HEK293 (cell line): ENCODE data around the gene ARPC2.
A peak's percentile ranks its signal among the peaks of the same experiment; 100 is the strongest.

Experiments
- BCL11B ChIP-seq: fragments of 450-650 bp; formaldehyde crosslinking; IDR thresholded peaks from 2 replicates; pipeline ENCODE4 v1.5.1; 2016; ENCODE audit warnings: low read depth, missing biosample characterization, missing genetic modification characterization
- GLIS1 ChIP-seq: fragments of 450-650 bp; formaldehyde crosslinking; IDR thresholded peaks from 2 replicates; pipeline ENCODE4 v1.5.1; 2016; ENCODE audit warnings: missing biosample characterization, missing genetic modification characterization
- KLF10 ChIP-seq: fragments of 450-650 bp; IDR thresholded peaks from 2 replicates; pipeline ENCODE4 v1.5.1; 2018; ENCODE audit warnings: missing biosample characterization, mild to moderate bottlenecking, missing genetic modification characterization
- MEIS1 ChIP-seq: sonication (generic); formaldehyde crosslinking; IDR thresholded peaks from 2 replicates; pipeline ENCODE4 v1.8.1; 2022; ENCODE audit warnings: missing genetic modification reagents, mild to moderate bottlenecking, borderline replicate concordance
- PRDM1 ChIP-seq: fragments of 450-650 bp; formaldehyde crosslinking; IDR thresholded peaks from 2 replicates; pipeline ENCODE4; 2016; ENCODE audit warnings: missing biosample characterization, missing genetic modification characterization
- SP7 ChIP-seq: fragments of 450-650 bp; formaldehyde crosslinking; IDR thresholded peaks from 2 replicates; pipeline ENCODE4 v1.5.1; 2016; ENCODE audit warnings: missing biosample characterization, missing genetic modification characterization
- TRIM28 ChIP-seq: IDR thresholded peaks from 2 replicates; pipeline ENCODE4 v1.6.1; 2011; ENCODE audit warnings: low read length, control low read depth, borderline replicate concordance
- ZFP41 ChIP-seq: fragments of 450-650 bp; formaldehyde crosslinking; IDR thresholded peaks from 2 replicates; pipeline ENCODE4 v1.5.1; 2016; ENCODE audit warnings: missing biosample characterization, missing genetic modification characterization, borderline replicate concordance
- ZIC2 ChIP-seq: fragments of 450-650 bp; formaldehyde crosslinking; IDR thresholded peaks from 2 replicates; pipeline ENCODE4 v1.5.1; 2016; ENCODE audit warnings: missing biosample characterization, missing genetic modification characterization
- ZNF10 ChIP-seq: fragments of 450-650 bp; formaldehyde crosslinking; IDR thresholded peaks from 2 replicates; pipeline ENCODE4 v1.5.1; 2017; ENCODE audit warnings: missing biosample characterization, missing genetic modification characterization
- ZNF335 ChIP-seq: fragments of 450-650 bp; formaldehyde crosslinking; conservative IDR thresholded peaks from 2 replicates; pipeline ENCODE4 v1.5.1; 2016; ENCODE audit warnings: missing biosample characterization, missing genetic modification characterization
- ZNF394 ChIP-seq: fragments of 450-650 bp; formaldehyde crosslinking; IDR thresholded peaks from 2 replicates; pipeline ENCODE4 v1.5.1; 2016; ENCODE audit warnings: missing biosample characterization, missing genetic modification characterization, mild to moderate bottlenecking, moderate library complexity, borderline replicate concordance
- TF ChIP-seq, protein P1 (sequence below): fragments of 450-650 bp; formaldehyde crosslinking; IDR thresholded peaks from 2 replicates; pipeline ENCODE4 v1.5.1; 2016; ENCODE audit warnings: missing biosample characterization, missing genetic modification characterization
- TF ChIP-seq, protein P2 (sequence below): fragments of 450-650 bp; formaldehyde crosslinking; IDR thresholded peaks from 2 replicates; pipeline ENCODE4 v1.5.1; 2016; ENCODE audit warnings: missing biosample characterization, missing genetic modification characterization
- TF ChIP-seq, protein P3 (sequence below): fragments of 450-650 bp; formaldehyde crosslinking; IDR thresholded peaks from 2 replicates; pipeline ENCODE4 v1.5.1; 2016; ENCODE audit warnings: missing biosample characterization, missing genetic modification characterization, borderline replicate concordance
- TF ChIP-seq, protein P4 (sequence below): fragments of 450-650 bp; formaldehyde crosslinking; IDR thresholded peaks from 2 replicates; pipeline ENCODE4 v1.5.1; 2016; ENCODE audit warnings: missing biosample characterization, missing genetic modification characterization
- TF ChIP-seq, protein P5 (sequence below): fragments of 450-650 bp; formaldehyde crosslinking; IDR thresholded peaks from 2 replicates; pipeline ENCODE4 v1.5.0; 2017; ENCODE audit warnings: missing biosample characterization, missing genetic modification characterization, borderline replicate concordance
- TF ChIP-seq, protein P6 (sequence below): fragments of 450-650 bp; formaldehyde crosslinking; IDR thresholded peaks from 2 replicates; pipeline ENCODE4 v1.5.1; 2016; ENCODE audit warnings: missing biosample characterization, missing genetic modification characterization
- TF ChIP-seq, protein P7 (sequence below): fragments of 450-650 bp; formaldehyde crosslinking; optimal IDR thresholded peaks from 2 replicates; pipeline ENCODE3; 2016; ENCODE audit warnings: missing biosample characterization, mild to moderate bottlenecking, missing genetic modification characterization
- TF ChIP-seq, protein P8 (sequence below): fragments of 450-650 bp; formaldehyde crosslinking; IDR thresholded peaks from 2 replicates; pipeline ENCODE4 v1.5.1; 2017; ENCODE audit warnings: missing biosample characterization, missing genetic modification characterization

Gene ARPC2

DNA sequence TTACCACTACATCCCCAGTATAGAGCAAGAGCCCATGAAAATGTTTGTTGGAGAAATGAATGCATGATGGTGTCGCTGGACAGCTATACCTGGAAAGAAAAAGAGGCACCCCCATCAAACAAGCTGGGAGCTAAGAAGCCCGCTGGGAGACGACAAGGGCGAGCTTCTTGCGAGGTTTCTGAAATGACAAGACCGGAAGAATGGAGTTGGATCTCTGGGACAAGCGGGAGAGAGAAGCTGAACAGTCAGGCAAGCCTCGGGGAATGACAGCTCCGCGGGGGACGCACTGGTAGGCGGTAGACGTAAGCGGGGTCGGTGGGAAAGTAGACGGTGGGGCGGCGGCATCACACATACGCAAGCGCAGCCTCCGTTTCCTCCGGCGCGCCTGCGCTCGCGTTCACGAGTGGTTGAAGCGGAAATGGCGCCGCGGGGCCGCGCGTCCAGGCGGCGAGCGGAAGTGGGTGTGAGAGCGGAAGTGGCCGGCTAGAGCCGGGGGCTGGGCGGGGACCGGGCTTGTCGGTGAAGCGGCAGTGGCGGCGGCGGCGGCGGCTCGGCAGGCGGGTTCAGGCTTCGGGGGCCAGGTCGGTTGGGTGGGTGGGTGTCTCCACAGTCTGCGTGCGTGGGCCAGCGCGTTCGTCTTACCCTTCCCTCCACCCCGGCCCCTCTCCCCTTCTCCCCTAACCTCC lies at the start of gene ARPC2 (continued):
- TF ChIP-seq, protein P1, sequence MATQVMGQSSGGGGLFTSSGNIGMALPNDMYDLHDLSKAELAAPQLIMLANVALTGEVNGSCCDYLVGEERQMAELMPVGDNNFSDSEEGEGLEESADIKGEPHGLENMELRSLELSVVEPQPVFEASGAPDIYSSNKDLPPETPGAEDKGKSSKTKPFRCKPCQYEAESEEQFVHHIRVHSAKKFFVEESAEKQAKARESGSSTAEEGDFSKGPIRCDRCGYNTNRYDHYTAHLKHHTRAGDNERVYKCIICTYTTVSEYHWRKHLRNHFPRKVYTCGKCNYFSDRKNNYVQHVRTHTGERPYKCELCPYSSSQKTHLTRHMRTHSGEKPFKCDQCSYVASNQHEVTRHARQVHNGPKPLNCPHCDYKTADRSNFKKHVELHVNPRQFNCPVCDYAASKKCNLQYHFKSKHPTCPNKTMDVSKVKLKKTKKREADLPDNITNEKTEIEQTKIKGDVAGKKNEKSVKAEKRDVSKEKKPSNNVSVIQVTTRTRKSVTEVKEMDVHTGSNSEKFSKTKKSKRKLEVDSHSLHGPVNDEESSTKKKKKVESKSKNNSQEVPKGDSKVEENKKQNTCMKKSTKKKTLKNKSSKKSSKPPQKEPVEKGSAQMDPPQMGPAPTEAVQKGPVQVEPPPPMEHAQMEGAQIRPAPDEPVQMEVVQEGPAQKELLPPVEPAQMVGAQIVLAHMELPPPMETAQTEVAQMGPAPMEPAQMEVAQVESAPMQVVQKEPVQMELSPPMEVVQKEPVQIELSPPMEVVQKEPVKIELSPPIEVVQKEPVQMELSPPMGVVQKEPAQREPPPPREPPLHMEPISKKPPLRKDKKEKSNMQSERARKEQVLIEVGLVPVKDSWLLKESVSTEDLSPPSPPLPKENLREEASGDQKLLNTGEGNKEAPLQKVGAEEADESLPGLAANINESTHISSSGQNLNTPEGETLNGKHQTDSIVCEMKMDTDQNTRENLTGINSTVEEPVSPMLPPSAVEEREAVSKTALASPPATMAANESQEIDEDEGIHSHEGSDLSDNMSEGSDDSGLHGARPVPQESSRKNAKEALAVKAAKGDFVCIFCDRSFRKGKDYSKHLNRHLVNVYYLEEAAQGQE (tag by site-specific recombination) = peak; percentile 35; the same call in 1 of the 2 replicates
- TF ChIP-seq, protein P2, sequence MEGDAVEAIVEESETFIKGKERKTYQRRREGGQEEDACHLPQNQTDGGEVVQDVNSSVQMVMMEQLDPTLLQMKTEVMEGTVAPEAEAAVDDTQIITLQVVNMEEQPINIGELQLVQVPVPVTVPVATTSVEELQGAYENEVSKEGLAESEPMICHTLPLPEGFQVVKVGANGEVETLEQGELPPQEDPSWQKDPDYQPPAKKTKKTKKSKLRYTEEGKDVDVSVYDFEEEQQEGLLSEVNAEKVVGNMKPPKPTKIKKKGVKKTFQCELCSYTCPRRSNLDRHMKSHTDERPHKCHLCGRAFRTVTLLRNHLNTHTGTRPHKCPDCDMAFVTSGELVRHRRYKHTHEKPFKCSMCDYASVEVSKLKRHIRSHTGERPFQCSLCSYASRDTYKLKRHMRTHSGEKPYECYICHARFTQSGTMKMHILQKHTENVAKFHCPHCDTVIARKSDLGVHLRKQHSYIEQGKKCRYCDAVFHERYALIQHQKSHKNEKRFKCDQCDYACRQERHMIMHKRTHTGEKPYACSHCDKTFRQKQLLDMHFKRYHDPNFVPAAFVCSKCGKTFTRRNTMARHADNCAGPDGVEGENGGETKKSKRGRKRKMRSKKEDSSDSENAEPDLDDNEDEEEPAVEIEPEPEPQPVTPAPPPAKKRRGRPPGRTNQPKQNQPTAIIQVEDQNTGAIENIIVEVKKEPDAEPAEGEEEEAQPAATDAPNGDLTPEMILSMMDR (tag by site-specific recombination) = peak; percentile 16; the same call in 1 of the 2 replicates
- TF ChIP-seq, protein P3, sequence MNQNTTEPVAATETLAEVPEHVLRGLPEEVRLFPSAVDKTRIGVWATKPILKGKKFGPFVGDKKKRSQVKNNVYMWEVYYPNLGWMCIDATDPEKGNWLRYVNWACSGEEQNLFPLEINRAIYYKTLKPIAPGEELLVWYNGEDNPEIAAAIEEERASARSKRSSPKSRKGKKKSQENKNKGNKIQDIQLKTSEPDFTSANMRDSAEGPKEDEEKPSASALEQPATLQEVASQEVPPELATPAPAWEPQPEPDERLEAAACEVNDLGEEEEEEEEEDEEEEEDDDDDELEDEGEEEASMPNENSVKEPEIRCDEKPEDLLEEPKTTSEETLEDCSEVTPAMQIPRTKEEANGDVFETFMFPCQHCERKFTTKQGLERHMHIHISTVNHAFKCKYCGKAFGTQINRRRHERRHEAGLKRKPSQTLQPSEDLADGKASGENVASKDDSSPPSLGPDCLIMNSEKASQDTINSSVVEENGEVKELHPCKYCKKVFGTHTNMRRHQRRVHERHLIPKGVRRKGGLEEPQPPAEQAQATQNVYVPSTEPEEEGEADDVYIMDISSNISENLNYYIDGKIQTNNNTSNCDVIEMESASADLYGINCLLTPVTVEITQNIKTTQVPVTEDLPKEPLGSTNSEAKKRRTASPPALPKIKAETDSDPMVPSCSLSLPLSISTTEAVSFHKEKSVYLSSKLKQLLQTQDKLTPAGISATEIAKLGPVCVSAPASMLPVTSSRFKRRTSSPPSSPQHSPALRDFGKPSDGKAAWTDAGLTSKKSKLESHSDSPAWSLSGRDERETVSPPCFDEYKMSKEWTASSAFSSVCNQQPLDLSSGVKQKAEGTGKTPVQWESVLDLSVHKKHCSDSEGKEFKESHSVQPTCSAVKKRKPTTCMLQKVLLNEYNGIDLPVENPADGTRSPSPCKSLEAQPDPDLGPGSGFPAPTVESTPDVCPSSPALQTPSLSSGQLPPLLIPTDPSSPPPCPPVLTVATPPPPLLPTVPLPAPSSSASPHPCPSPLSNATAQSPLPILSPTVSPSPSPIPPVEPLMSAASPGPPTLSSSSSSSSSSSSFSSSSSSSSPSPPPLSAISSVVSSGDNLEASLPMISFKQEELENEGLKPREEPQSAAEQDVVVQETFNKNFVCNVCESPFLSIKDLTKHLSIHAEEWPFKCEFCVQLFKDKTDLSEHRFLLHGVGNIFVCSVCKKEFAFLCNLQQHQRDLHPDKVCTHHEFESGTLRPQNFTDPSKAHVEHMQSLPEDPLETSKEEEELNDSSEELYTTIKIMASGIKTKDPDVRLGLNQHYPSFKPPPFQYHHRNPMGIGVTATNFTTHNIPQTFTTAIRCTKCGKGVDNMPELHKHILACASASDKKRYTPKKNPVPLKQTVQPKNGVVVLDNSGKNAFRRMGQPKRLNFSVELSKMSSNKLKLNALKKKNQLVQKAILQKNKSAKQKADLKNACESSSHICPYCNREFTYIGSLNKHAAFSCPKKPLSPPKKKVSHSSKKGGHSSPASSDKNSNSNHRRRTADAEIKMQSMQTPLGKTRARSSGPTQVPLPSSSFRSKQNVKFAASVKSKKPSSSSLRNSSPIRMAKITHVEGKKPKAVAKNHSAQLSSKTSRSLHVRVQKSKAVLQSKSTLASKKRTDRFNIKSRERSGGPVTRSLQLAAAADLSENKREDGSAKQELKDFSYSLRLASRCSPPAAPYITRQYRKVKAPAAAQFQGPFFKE (tag by site-specific recombination) = no peak
- TF ChIP-seq KLF10 (tag by site-specific recombination) (no peak), ZNF10 (tag by site-specific recombination) (no peak), TRIM28 (peak; percentile 61; the same call in 1 of the 2 replicates), BCL11B (tag by site-specific recombination) (no peak), ZFP41 (tag by site-specific recombination) (no peak), ZNF335 (tag by site-specific recombination) (peak; percentile 65), GLIS1 (tag by site-specific recombination) (peak; percentile 89), ZIC2 (peak; percentile 62), PRDM1 (tag by site-specific recombination) (no peak), MEIS1 (no peak), SP7 (tag by site-specific recombination) (peak; percentile 27; the same call in 1 of the 2 replicates), ZNF394 (tag by site-specific recombination) (peak; percentile 79; the same call in 1 of the 2 replicates)
- TF ChIP-seq, protein P4, sequence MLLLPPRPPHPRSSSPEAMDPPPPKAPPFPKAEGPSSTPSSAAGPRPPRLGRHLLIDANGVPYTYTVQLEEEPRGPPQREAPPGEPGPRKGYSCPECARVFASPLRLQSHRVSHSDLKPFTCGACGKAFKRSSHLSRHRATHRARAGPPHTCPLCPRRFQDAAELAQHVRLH = 0 out of 2 replicates have a peak, but pooled peaks have one; percentile 20
- TF ChIP-seq, protein P5, sequence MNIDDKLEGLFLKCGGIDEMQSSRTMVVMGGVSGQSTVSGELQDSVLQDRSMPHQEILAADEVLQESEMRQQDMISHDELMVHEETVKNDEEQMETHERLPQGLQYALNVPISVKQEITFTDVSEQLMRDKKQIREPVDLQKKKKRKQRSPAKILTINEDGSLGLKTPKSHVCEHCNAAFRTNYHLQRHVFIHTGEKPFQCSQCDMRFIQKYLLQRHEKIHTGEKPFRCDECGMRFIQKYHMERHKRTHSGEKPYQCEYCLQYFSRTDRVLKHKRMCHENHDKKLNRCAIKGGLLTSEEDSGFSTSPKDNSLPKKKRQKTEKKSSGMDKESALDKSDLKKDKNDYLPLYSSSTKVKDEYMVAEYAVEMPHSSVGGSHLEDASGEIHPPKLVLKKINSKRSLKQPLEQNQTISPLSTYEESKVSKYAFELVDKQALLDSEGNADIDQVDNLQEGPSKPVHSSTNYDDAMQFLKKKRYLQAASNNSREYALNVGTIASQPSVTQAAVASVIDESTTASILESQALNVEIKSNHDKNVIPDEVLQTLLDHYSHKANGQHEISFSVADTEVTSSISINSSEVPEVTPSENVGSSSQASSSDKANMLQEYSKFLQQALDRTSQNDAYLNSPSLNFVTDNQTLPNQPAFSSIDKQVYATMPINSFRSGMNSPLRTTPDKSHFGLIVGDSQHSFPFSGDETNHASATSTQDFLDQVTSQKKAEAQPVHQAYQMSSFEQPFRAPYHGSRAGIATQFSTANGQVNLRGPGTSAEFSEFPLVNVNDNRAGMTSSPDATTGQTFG (tag by site-specific recombination) = no peak
- TF ChIP-seq, protein P6, sequence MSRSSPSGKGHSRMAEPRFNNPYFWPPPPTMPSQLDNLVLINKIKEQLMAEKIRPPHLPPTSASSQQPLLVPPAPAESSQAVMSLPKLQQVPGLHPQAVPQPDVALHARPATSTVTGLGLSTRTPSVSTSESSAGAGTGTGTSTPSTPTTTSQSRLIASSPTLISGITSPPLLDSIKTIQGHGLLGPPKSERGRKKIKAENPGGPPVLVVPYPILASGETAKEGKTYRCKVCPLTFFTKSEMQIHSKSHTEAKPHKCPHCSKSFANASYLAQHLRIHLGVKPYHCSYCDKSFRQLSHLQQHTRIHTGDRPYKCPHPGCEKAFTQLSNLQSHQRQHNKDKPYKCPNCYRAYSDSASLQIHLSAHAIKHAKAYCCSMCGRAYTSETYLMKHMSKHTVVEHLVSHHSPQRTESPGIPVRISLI (tag by site-specific recombination) = no peak
- TF ChIP-seq, protein P7, sequence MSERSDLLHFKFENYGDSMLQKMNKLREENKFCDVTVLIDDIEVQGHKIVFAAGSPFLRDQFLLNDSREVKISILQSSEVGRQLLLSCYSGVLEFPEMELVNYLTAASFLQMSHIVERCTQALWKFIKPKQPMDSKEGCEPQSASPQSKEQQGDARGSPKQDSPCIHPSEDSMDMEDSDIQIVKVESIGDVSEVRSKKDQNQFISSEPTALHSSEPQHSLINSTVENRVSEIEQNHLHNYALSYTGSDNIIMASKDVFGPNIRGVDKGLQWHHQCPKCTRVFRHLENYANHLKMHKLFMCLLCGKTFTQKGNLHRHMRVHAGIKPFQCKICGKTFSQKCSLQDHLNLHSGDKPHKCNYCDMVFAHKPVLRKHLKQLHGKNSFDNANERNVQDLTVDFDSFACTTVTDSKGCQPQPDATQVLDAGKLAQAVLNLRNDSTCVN = peak; percentile 98
- TF ChIP-seq, protein P8, sequence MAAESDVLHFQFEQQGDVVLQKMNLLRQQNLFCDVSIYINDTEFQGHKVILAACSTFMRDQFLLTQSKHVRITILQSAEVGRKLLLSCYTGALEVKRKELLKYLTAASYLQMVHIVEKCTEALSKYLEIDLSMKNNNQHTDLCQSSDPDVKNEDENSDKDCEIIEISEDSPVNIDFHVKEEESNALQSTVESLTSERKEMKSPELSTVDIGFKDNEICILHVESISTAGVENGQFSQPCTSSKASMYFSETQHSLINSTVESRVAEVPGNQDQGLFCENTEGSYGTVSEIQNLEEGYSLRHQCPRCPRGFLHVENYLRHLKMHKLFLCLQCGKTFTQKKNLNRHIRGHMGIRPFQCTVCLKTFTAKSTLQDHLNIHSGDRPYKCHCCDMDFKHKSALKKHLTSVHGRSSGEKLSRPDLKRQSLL (tag by site-specific recombination) = no peak
